Erythroblast (primary cell): ENCODE results near the gene GPR33.

ENCODE experiments used
- GATA1 ChIP-seq: IDR thresholded peaks from 2 replicates; pipeline ENCODE4 v1.6.1; 2011; ENCODE audit warnings: low read depth, mild to moderate bottlenecking, control low read depth, low read length, moderate library complexity
- POLR2A ChIP-seq: IDR thresholded peaks from 2 replicates; pipeline ENCODE4 v1.6.1; 2011; ENCODE audit warnings: mild to moderate bottlenecking, low read length

- TF ChIP-seq POLR2A (no peak), GATA1 (no peak)
These were observed 8.8 kb downstream of the GPR33 start for GRCh38 chr14:31479027-31479426.
